Hepatocyte (in vitro differentiated cells): ENCODE data around the gene GNA14.

Experiments
- CTCF ChIP-seq: fragments of 200-600 bp; sonication (generic); IDR thresholded peaks from 2 replicates; pipeline ENCODE4 v1.5.1; 2016; ENCODE audit warnings: antibody characterized with exemption, mild to moderate bottlenecking; ENCODE audit not compliant: poor library complexity
- EZH2 ChIP-seq: fragments of 200-600 bp; sonication (generic); IDR thresholded peaks from 2 replicates; pipeline ENCODE4 v1.6.1; 2016; ENCODE audit warnings: antibody characterized with exemption, mild to moderate bottlenecking, borderline replicate concordance
- EZH2phosphoT487 ChIP-seq: fragments of 200-600 bp; sonication (generic); IDR thresholded peaks from one replicate; pipeline ENCODE4 v1.6.1; 2018; ENCODE audit warnings: antibody characterized with exemption, mild to moderate bottlenecking, low read depth, moderate library complexity; ENCODE audit not compliant: unreplicated experiment, severe bottlenecking

GRCh38 chr9:77534376-77535057, 113.6 kb downstream of the GNA14 start:
- no peak for TF ChIP-seq EZH2phosphoT487
- no peak for TF ChIP-seq CTCF
- no peak for TF ChIP-seq EZH2
